IMR-90 (cell line): Measurements from ENCODE around the gene PPHLN1. TPM values are rescaled to one million over a fixed set of nuclear protein-coding genes. Genes with fewer than 3 reads are reported as not detected.

ENCODE experiments used
- ATAC-seq: fragments of 200-7000 bp; cut with Tn5 transposase; 2 replicates; pipeline ENCODE4 v1.9.1; 2020; ENCODE audit warnings: low read depth, mild to moderate bottlenecking, moderate library complexity
- BruUV-seq: library from RNA; stranded (reverse); fragments of 400-500 nt; replicated peaks from 2 replicates; lab custom pipeline; 2021; lab: Mats Ljungman, UMichigan
- CTCF ChIA-PET: fragments of 300-600 bp; formaldehyde crosslinking; extraction: SDS; loops from one replicate; lab custom pipeline; 2021; ENCODE audit warnings: antibody characterized with exemption; lab: Yijun Ruan, JAX
- POLR2A ChIA-PET: fragments of 300-600 bp; sonication (Branson Sonifier 250); formaldehyde crosslinking; loops from one replicate; lab custom pipeline; 2022; ENCODE audit warnings: antibody characterized with exemption; ENCODE audit not compliant: unreplicated experiment; lab: Charles Lee
- DNase-seq: peaks from one replicate; pipeline ENCODE4 v3.0.0; 2013
- H2AFZ ChIP-seq: replicated peaks from 2 replicates; pipeline ENCODE3; 2013; ENCODE audit warnings: low read length, mild to moderate bottlenecking; ENCODE audit not compliant: poor library complexity
- H2AK5ac ChIP-seq: 2 replicates; pipeline ENCODE4 v1.6.1; 2013; ENCODE audit warnings: low read depth, low read length, inconsistent platforms
- H2AK9ac ChIP-seq: replicated peaks from 2 replicates; pipeline ENCODE3; 2013; ENCODE audit warnings: mild to moderate bottlenecking, low read depth, low read length, moderate library complexity; ENCODE audit not compliant: poor library complexity
- H2BK120ac ChIP-seq: 2 replicates; pipeline ENCODE4 v1.6.1; 2013; ENCODE audit warnings: low read depth, low read length, inconsistent platforms
- H2BK15ac ChIP-seq: 3 replicates; pipeline ENCODE4 v1.6.1; 2013; ENCODE audit warnings: low read depth, low read length, inconsistent platforms
- H2BK20ac ChIP-seq: 2 replicates; pipeline ENCODE4 v1.6.1; 2013; ENCODE audit warnings: low read depth, mild to moderate bottlenecking, inconsistent platforms, low read length, moderate library complexity
- H2BK5ac ChIP-seq: 2 replicates; pipeline ENCODE4 v1.6.1; 2013; ENCODE audit warnings: mild to moderate bottlenecking, low read depth, low read length, inconsistent platforms; ENCODE audit not compliant: poor library complexity, severe bottlenecking
- H3K14ac ChIP-seq: replicated peaks from 2 replicates; pipeline ENCODE4 v1.6.1; 2013; ENCODE audit warnings: low read depth, low read length, inconsistent platforms
- H3K18ac ChIP-seq: 2 replicates; pipeline ENCODE4 v1.6.1; 2013; ENCODE audit warnings: low read depth, low read length, control low read depth
- H3K23ac ChIP-seq: 2 replicates; pipeline ENCODE4 v1.6.1; 2013; ENCODE audit warnings: low read depth, low read length, inconsistent platforms
- H3K27ac ChIP-seq: 2 replicates; pipeline ENCODE4 v1.5.1; 2013; ENCODE audit warnings: mild to moderate bottlenecking, control low read depth, low read length; ENCODE audit not compliant: insufficient read depth
- H3K27me3 ChIP-seq: 2 replicates; pipeline ENCODE4 v1.6.1; 2013; ENCODE audit warnings: low read length; ENCODE audit not compliant: control insufficient read depth, insufficient read depth
- H3K36me3 ChIP-seq: 2 replicates; pipeline ENCODE4 v1.6.1; 2013; ENCODE audit warnings: low read length, mixed read lengths; ENCODE audit not compliant: control insufficient read depth, insufficient read depth
- H3K4ac ChIP-seq: 2 replicates; pipeline ENCODE4 v1.6.1; 2013; ENCODE audit warnings: low read depth, low read length, inconsistent platforms
- H3K4me1 ChIP-seq: 2 replicates; pipeline ENCODE4 v1.6.1; 2013; ENCODE audit warnings: low read length, mixed read lengths; ENCODE audit not compliant: control insufficient read depth, insufficient read depth
- H3K4me2 ChIP-seq: 2 replicates; pipeline ENCODE4 v1.6.1; 2013; ENCODE audit warnings: low read depth, mild to moderate bottlenecking, control low read depth, low read length, moderate library complexity
- H3K4me3 ChIP-seq: 2 replicates; pipeline ENCODE4 v1.5.1; 2013; ENCODE audit warnings: low read depth, mild to moderate bottlenecking, control low read depth, low read length, moderate library complexity; ENCODE audit not compliant: insufficient read depth
- H3K56ac ChIP-seq: 2 replicates; pipeline ENCODE4 v1.6.1; 2013; ENCODE audit warnings: low read length, inconsistent platforms; ENCODE audit not compliant: insufficient read depth; ENCODE audit errors: extremely low read depth
- H3K79me1 ChIP-seq, 2 experiments: 2 replicates each; pipeline ENCODE4 v1.6.1; 2013; ENCODE audit warnings: low read length in 2 of 2, inconsistent platforms in 1 of 2, low read depth in 1 of 2
- H3K9ac ChIP-seq: 2 replicates; pipeline ENCODE4 v1.6.1; 2013; ENCODE audit warnings: low read depth, low read length, control low read depth
- H3K9me1 ChIP-seq: 2 replicates; pipeline ENCODE4 v1.6.1; 2013; ENCODE audit warnings: low read length, inconsistent platforms; ENCODE audit not compliant: insufficient read depth
- H3K9me3 ChIP-seq: 2 replicates; pipeline ENCODE4 v1.6.1; 2013; ENCODE audit warnings: low read length; ENCODE audit not compliant: control insufficient read depth, insufficient read depth
- H4K20me1 ChIP-seq: 2 replicates; pipeline ENCODE4 v1.6.1; 2013; ENCODE audit warnings: low read length, inconsistent platforms; ENCODE audit not compliant: insufficient read depth
- H4K5ac ChIP-seq: 2 replicates; pipeline ENCODE4 v1.6.1; 2013; ENCODE audit warnings: mild to moderate bottlenecking, low read depth, low read length, control low read depth
- H4K8ac ChIP-seq, 2 experiments: 2 replicates each; pipeline ENCODE4 v1.6.1; 2013; ENCODE audit warnings: low read depth in 2 of 2, low read length in 2 of 2, control low read depth in 1 of 2, inconsistent platforms in 1 of 2
- H4K91ac ChIP-seq: 2 replicates; pipeline ENCODE4 v1.6.1; 2013; ENCODE audit warnings: low read depth, low read length, inconsistent platforms; ENCODE audit not compliant: insufficient read depth
- BHLHE40 ChIP-seq: fragments of 150-350 bp; IDR thresholded peaks from 2 replicates; pipeline ENCODE4 v1.6.1; 2016; ENCODE audit warnings: mild to moderate bottlenecking, low read depth, low read length
- CEBPB ChIP-seq: IDR thresholded peaks from 2 replicates; pipeline ENCODE4 v1.6.1; 2012; ENCODE audit warnings: low read depth, low read length, improper control_type of control experiment
- CHD1 ChIP-seq: IDR thresholded peaks from 2 replicates; pipeline ENCODE4 v1.6.1; 2012; ENCODE audit warnings: low read depth, low read length, improper control_type of control experiment
- FOS ChIP-seq: fragments of 150-350 bp; IDR thresholded peaks from 2 replicates; pipeline ENCODE4 v1.6.1; 2016; ENCODE audit warnings: low read depth, low read length
- MAFK ChIP-seq: IDR thresholded peaks from 2 replicates; pipeline ENCODE4 v1.6.1; 2012; ENCODE audit warnings: low read depth, low read length, improper control_type of control experiment
- MAZ ChIP-seq: IDR thresholded peaks from 2 replicates; pipeline ENCODE4 v1.6.1; 2012; ENCODE audit warnings: low read depth, mild to moderate bottlenecking, low read length, improper control_type of control experiment, moderate library complexity, borderline replicate concordance
- MXI1 ChIP-seq: IDR thresholded peaks from 2 replicates; pipeline ENCODE4 v1.6.1; 2012; ENCODE audit warnings: low read depth, mild to moderate bottlenecking, low read length, moderate library complexity, borderline replicate concordance
- NFE2L2 ChIP-seq: fragments of 150-350 bp; IDR thresholded peaks from 2 replicates; pipeline ENCODE4 v1.6.1; 2016; ENCODE audit warnings: low read depth, mild to moderate bottlenecking, low read length
- POLR2A ChIP-seq: IDR thresholded peaks from 2 replicates; pipeline ENCODE4 v1.6.1; 2012; ENCODE audit warnings: mild to moderate bottlenecking, low read depth, low read length
- RAD21 ChIP-seq: IDR thresholded peaks from 2 replicates; pipeline ENCODE4 v1.6.1; 2012; ENCODE audit warnings: low read length, improper control_type of control experiment
- RCOR1 ChIP-seq: IDR thresholded peaks from 2 replicates; pipeline ENCODE4 v1.6.1; 2012; ENCODE audit warnings: mild to moderate bottlenecking, low read length, improper control_type of control experiment; ENCODE audit not compliant: insufficient replicate concordance
- RFX5 ChIP-seq: IDR thresholded peaks from 2 replicates; pipeline ENCODE4 v1.8.0; 2012; ENCODE audit warnings: low read depth, mild to moderate bottlenecking, low read length, moderate library complexity
- SMC3 ChIP-seq: fragments of 150-350 bp; IDR thresholded peaks from 2 replicates; pipeline ENCODE4 v1.6.1; 2016; ENCODE audit warnings: low read depth, mild to moderate bottlenecking, antibody characterized with exemption, low read length, moderate library complexity
- WGBS, 2 experiments: methylation state at CpG; one replicate each; pipeline versions ENCODE4 v1.1.5 to v1.1.7; 2013; ENCODE audit warnings: missing lambda C conversion rate in 2 of 2; ENCODE audit not compliant: insufficient read length in 1 of 2; ENCODE audit errors: extremely low coverage in 2 of 2; 5-methylcytosine and 5-hydroxymethylcytosine counted together
- dilution Hi-C: fragments of 300-500 bp; cut with HindIII; formaldehyde crosslinking; loops from one replicate; pipeline ENCODE4 v1.14.3; 2018; ENCODE audit warnings: low sequenced_read_pairs; ENCODE audit not compliant: unreplicated experiment
- in situ Hi-C: fragments of 300-500 bp; cut with MboI; formaldehyde crosslinking; loops from 3 replicates; pipeline ENCODE4 v1.14.3; 2019; ENCODE audit warnings: low sequenced_read_pairs, inconsistent platforms, mixed read lengths
- intact Hi-C: fragments of 100-400 bp; cut with micrococcal nuclease; formaldehyde crosslinking; loops from 2 replicates; pipeline ENCODE4 v1.10.0; 2022
- polyA plus RNA-seq, 3 experiments: library from polyadenylated mRNA; depleted of rRNA; stranded (reverse); fragments of >200 nt; gene quantifications; 2 replicates each; pipeline ENCODE4 v1.2.3, GENCODE V29; 2012; ENCODE audit warnings: low replicate concordance in 1 of 3
- total RNA-seq: library from RNA; depleted of rRNA; stranded (reverse); fragments of >200 nt; gene quantifications from 2 replicates; pipeline ENCODE4 v1.2.3, GENCODE V29; 2012
- TF ChIP-seq, protein P1 (sequence below): fragments of 150-350 bp; IDR thresholded peaks from 2 replicates; pipeline ENCODE4 v1.6.1; 2017; ENCODE audit warnings: mild to moderate bottlenecking, antibody characterized with exemption, low read length, low read depth
- TF ChIP-seq, protein P2 (sequence below): fragments of 150-350 bp; IDR thresholded peaks from 2 replicates; pipeline ENCODE4 v1.6.1; 2016; ENCODE audit warnings: low read depth, mild to moderate bottlenecking, low read length, moderate library complexity, borderline replicate concordance
- TF ChIP-seq, protein P3 (sequence below): conservative IDR thresholded peaks from 2 replicates; pipeline ENCODE4 v1.5.1; 2012; ENCODE audit warnings: mild to moderate bottlenecking, low read depth, low read length, improper control_type of control experiment

PPHLN1 gene
- total and polyA plus RNA-seq, 2 of the 4 experiments (the other 2 are of a cell fraction): 50.7 to 54.3 TPM

DNA sequence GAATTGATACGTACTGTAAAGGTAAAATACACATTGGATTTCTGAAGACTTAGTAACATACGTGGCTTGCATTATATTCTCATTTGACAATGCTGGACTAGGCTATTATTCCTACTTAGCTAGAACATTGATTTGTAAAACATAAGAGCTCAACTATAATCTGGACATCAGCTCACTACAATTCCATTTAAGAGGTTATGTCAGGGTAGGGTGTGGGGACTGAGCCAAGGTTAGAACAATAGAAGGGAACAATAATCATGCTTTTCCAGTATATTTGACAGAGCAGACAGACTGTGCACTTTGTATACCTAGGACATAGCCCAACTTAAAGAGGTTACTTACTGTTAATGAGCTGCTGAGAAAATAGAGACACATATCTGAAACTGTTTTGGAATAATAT lies 10.9 kb upstream of the PPHLN1 start:
- Histone ChIP-seq H2BK120ac (no peak overlapping the region), H3K4me2 (no peak overlapping the region), H3K56ac (no peak overlapping the region), H2AK5ac (no peak overlapping the region), H3K9ac (no peak overlapping the region), H4K5ac (no peak overlapping the region), H3K79me1 (no peaks in the 10 kb centered on the region), H2BK15ac (no peak overlapping the region), H3K4me3 (no peak overlapping the region), H3K36me3 (peaks cover 10% of the 10 kb centered on the region; the same call in 1 of the 2 replicates), H3K23ac (no peak overlapping the region), H3K27ac (no peak overlapping the region), H2AFZ (no peak overlapping the region), H3K9me1 (no peaks in the 10 kb centered on the region), H3K27me3 (no peaks in the 10 kb centered on the region), H2AK9ac (no peak overlapping the region), H3K14ac (no peak overlapping the region), H4K8ac (no peak overlapping the region), H3K4me1 (no peaks in the 10 kb centered on the region), H4K91ac (no peak overlapping the region), H3K4ac (no peak overlapping the region), H3K9me3 (no peaks in the 10 kb centered on the region), H2BK20ac (no peak overlapping the region), H2BK5ac (no peak overlapping the region), H3K18ac (no peak overlapping the region), H4K20me1 (no peaks in the 10 kb centered on the region)
- no TSS peak for BruUV-seq
- ChIA-PET POLR2A (no interaction called here), CTCF (no interaction called here)
- DNase-seq: no peak
- TF ChIP-seq SMC3 (no peak), RCOR1 (no peak), RFX5 (no peak), MAFK (no peak), POLR2A (no peak), BHLHE40 (no peak), CEBPB (no peak), FOS (no peak), MAZ (no peak), MXI1 (no peak), CHD1 (no peak), NFE2L2 (no peak), RAD21 (no peak)
- TF ChIP-seq, protein P1, sequence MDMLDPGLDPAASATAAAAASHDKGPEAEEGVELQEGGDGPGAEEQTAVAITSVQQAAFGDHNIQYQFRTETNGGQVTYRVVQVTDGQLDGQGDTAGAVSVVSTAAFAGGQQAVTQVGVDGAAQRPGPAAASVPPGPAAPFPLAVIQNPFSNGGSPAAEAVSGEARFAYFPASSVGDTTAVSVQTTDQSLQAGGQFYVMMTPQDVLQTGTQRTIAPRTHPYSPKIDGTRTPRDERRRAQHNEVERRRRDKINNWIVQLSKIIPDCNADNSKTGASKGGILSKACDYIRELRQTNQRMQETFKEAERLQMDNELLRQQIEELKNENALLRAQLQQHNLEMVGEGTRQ: no peak
- TF ChIP-seq, protein P2, sequence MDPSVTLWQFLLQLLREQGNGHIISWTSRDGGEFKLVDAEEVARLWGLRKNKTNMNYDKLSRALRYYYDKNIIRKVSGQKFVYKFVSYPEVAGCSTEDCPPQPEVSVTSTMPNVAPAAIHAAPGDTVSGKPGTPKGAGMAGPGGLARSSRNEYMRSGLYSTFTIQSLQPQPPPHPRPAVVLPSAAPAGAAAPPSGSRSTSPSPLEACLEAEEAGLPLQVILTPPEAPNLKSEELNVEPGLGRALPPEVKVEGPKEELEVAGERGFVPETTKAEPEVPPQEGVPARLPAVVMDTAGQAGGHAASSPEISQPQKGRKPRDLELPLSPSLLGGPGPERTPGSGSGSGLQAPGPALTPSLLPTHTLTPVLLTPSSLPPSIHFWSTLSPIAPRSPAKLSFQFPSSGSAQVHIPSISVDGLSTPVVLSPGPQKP: no peak
- TF ChIP-seq, protein P3, sequence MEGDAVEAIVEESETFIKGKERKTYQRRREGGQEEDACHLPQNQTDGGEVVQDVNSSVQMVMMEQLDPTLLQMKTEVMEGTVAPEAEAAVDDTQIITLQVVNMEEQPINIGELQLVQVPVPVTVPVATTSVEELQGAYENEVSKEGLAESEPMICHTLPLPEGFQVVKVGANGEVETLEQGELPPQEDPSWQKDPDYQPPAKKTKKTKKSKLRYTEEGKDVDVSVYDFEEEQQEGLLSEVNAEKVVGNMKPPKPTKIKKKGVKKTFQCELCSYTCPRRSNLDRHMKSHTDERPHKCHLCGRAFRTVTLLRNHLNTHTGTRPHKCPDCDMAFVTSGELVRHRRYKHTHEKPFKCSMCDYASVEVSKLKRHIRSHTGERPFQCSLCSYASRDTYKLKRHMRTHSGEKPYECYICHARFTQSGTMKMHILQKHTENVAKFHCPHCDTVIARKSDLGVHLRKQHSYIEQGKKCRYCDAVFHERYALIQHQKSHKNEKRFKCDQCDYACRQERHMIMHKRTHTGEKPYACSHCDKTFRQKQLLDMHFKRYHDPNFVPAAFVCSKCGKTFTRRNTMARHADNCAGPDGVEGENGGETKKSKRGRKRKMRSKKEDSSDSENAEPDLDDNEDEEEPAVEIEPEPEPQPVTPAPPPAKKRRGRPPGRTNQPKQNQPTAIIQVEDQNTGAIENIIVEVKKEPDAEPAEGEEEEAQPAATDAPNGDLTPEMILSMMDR: no peak
- dilution Hi-C loops: no loop called here
- WGBS, 2 experiments: no CpG with 5 or more reads among the region's 2 CpGs
- intact Hi-C loops: no loop called here
- in situ Hi-C loops: no loop called here
- ATAC-seq: no peak
